Activated naive CD4-positive, alpha-beta T cell treated with anti-CD3 and anti-CD28 coated beads, Interleukin-2, amount 50 U/mL, for 24 hours (primary cell): ENCODE measurements around the gene CLEC17A.
"Not testable (repeated sequence)": the region's sequence is repeated elsewhere in the genome, so short reads cannot be mapped to it uniquely, and the experiment has no call there.

Experiments
- H3K27ac Mint-ChIP-seq: one replicate; pipeline ENCODE4 v1.8.0; 2021; ENCODE audit warnings: mild to moderate bottlenecking, mixed read lengths
- H3K27me3 Mint-ChIP-seq: one replicate; pipeline ENCODE4 v1.8.0; 2021; ENCODE audit warnings: mixed read lengths
- H3K36me3 Mint-ChIP-seq: one replicate; pipeline ENCODE4 v1.8.0; 2021; ENCODE audit warnings: mixed read lengths
- H3K4me1 Mint-ChIP-seq: one replicate; pipeline ENCODE4 v1.8.0; 2021; ENCODE audit warnings: mixed read lengths
- H3K4me3 Mint-ChIP-seq: one replicate; pipeline ENCODE4 v1.8.0; 2021; ENCODE audit warnings: mild to moderate bottlenecking, mixed read lengths
- H3K9me3 Mint-ChIP-seq: one replicate; pipeline ENCODE4 v1.8.0; 2021; ENCODE audit warnings: mixed read lengths

The CLEC17A gene, protein sequence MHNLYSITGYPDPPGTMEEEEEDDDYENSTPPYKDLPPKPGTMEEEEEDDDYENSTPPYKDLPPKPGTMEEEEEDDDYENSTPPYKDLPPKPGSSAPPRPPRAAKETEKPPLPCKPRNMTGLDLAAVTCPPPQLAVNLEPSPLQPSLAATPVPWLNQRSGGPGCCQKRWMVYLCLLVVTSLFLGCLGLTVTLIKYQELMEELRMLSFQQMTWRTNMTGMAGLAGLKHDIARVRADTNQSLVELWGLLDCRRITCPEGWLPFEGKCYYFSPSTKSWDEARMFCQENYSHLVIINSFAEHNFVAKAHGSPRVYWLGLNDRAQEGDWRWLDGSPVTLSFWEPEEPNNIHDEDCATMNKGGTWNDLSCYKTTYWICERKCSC

DNA sequence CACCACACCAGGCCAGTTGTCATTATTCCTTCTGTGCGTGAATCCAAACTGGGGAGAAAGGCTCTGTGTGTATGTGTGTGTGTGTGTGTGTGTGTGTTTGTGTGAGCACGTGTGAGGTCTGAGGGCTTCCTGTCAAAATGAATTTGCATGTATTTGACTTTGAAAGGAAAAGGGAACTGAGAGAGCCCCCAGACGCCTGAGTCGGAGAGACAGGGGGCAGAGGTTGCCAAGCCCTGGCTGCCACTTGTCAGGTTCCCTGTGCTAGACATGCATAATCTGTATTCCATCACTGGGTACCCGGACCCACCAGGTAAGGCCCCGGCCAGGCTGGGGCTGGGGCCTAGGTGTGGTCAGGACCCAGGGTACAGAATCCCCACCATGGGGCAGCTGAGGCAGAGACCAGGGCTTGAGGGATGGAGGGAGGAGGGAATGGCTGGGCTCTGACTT lies at the start of gene CLEC17A:
CLEC17A (plus strand) TSS at position 191 of the 447 bp plus-strand sequence; CDS start at position 268, 77 bp downstream.
- Mint-ChIP-seq H3K9me3 (no peaks in the 10 kb centered on the region), H3K4me3 (no peak within 1 kb of the TSS), H3K36me3 (no peaks in the 10 kb centered on the region), H3K4me1 (peaks cover 7% of the 10 kb centered on the region), H3K27me3 (peaks cover 1% of the 10 kb centered on the region), H3K27ac (peak within 1 kb of the TSS; percentile 51)

DNA sequence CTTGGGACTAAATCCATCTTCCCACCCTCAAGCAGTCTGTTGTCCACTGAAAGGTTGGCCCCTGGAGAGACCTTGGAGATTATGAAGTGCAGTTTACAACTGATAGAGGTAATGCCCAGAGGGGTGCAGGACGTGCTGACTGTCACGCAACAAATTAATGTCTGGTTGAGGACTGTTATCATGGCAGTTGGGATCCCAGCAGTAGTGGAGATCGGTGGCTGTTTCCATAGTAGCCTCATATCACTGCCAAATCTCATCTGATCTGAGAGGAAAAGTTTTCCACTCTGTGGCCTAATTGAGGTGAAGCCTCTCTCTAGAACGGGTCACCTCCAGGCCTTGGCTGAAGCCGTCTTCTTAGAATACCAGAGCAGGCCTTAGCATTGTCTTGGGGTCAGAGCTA lies 49.4 kb upstream of the CLEC17A start:
- no peak overlapping the region for H3K4me3 Mint-ChIP-seq
- no peak overlapping the region for H3K27ac Mint-ChIP-seq
- H3K9me3 Mint-ChIP-seq: no peaks in the 10 kb centered on the region

DNA sequence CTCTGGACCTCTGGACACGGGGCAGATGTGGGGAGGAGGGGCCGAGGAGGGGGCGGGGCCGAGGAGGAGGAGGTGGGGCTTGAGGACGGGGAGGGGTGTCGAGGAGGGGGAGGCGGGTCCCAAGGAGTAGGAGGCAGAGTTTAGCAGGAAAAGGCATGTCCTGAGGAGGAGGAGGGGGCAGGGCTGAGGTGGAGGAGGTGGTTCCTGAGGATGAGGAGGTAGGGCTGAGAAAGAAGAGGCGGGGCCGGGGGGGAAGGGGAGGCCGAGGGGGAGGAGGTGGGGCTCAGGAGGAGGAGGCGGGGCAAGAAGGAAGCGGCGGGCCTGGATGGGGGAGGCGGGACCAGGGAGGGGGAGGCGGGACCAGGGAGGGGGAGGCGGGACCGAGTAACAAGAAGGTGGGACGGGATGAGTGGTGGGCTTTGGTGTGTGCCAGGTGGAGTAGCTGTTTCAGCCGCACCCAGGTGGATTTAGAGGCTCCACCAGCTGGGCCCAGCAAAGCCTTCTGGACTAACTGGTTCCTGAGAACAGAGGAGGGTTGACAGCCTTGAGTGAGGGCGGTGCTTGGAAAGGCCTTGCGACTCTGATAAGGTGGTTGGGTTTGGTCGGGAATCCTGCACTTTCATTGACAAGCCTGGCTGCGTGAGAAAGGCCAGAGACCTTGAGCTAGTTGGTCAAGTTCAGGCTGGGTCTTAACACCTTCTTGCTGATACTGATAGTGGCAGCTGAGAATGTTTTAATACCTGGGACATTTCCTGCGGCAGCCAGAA lies 45.8 kb upstream of the CLEC17A start:
- no peak overlapping the region for H3K4me3 Mint-ChIP-seq
- no peaks in the 10 kb centered on the region for H3K36me3 Mint-ChIP-seq
- no peak overlapping the region for H3K27ac Mint-ChIP-seq
- H3K4me1 Mint-ChIP-seq: peaks cover 45% of the 10 kb centered on the region
- H3K9me3 Mint-ChIP-seq: no peaks in the 10 kb centered on the region
- H3K27me3 Mint-ChIP-seq: no peaks in the 10 kb centered on the region

More for the DNA sequence above, 49.4 kb upstream of the CLEC17A start:
- Mint-ChIP-seq H3K36me3 (no peaks in the 10 kb centered on the region), H3K27me3 (no peaks in the 10 kb centered on the region), H3K4me1 (peaks cover 55% of the 10 kb centered on the region)

DNA sequence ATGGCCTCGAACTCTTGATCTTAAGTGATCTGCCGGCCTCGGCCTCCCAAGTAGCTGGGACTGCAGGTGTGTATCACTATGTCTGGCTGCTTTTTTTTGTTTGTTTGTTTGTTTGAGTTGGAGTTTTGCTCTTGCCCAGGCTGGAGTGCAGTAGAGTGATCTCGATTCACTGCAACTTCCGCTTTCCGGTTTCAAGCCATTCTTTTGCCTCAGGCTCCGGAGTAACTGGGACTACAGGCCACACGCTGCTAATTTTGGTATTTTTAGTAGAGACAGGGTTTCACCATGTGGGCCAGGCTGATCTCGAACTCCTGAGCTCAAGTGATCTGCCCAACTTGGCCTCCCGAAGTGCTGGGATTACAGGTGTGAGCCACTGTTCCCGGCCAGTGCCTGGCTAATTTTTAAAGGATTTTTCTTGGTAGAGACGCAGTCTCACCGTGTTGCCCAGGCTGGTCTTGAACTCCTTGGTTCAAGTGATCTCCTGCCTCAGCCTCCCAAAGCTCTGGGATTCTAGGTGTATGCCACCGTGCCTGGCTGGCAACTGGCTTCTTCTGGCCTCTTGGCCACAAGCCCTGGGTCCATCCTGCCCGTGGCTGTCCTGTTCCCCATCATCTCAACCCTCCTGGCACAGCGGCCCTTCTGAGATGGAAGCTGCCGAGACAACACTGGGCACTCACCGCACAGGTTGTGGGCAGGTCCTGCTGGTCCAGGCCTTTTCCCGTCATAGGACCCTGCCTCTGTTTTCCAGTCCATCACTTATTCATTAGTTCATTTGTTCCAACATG lies 42.0 kb upstream of the CLEC17A start:
- Mint-ChIP-seq H3K4me1 (peaks cover 39% of the 10 kb centered on the region), H3K9me3 (no peaks in the 10 kb centered on the region), H3K27me3 (no peaks in the 10 kb centered on the region), H3K4me3 (no peak overlapping the region), H3K36me3 (no peaks in the 10 kb centered on the region), H3K27ac (peak overlapping the region; percentile 12)

DNA sequence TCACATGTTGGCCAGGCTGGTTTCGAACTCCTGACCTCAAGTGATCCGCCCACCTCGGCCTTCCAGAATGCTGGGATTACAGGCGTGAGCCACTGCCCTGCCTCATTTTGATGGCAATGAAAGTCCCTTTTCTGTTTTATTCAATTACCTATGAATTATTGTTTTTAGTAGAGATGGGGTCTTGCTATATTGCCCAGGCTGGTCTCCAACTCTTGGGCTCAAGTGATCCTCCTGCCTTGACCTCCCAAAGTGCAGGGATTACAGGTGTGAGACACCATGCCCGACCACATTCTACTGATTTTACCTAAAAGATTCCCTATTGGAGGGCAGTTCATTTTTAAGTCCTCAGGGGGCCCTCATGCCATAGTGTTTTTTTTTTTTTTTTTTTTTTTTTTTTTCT lies 40.9 kb upstream of the CLEC17A start:
- not testable (repeated sequence) for H3K9me3 Mint-ChIP-seq, H3K36me3 Mint-ChIP-seq, H3K27ac Mint-ChIP-seq, H3K4me3 Mint-ChIP-seq, H3K27me3 Mint-ChIP-seq
- peaks cover 33% of the 10 kb centered on the region for H3K4me1 Mint-ChIP-seq

DNA sequence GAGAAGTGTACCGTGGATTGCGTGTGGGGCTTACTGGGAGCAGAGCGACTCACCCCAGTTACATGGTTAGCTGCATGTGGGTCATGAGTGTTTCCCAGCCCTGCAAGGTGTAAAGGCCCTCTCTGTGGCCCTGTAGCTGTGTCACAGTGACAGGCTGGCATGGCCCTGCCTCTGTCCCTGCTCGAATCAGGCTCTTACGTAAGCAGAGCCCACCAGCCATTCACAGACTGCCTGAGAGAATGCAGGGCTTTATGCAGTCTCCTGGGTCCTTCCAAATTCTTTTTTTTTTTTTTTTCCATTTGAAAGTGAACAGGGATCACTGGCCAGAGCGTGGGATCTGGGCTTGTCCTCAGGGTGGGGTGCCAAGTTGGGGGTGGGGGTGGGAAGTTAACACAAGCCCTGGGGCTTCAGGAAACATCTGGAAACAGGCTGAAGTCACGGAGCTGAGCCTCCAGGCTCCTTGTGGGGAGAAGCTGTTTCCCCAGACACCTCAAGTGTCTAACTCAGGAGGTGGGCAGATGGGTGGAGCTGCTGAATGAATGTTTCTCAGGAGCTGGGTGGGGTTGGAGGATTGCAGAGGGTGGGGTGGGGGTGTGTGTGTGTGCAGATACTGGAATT lies 40.1 kb upstream of the CLEC17A start:
- Mint-ChIP-seq H3K27me3 (no peaks in the 10 kb centered on the region), H3K9me3 (no peaks in the 10 kb centered on the region), H3K4me3 (no peak overlapping the region), H3K36me3 (no peaks in the 10 kb centered on the region), H3K4me1 (peaks cover 25% of the 10 kb centered on the region), H3K27ac (no peak overlapping the region)

DNA sequence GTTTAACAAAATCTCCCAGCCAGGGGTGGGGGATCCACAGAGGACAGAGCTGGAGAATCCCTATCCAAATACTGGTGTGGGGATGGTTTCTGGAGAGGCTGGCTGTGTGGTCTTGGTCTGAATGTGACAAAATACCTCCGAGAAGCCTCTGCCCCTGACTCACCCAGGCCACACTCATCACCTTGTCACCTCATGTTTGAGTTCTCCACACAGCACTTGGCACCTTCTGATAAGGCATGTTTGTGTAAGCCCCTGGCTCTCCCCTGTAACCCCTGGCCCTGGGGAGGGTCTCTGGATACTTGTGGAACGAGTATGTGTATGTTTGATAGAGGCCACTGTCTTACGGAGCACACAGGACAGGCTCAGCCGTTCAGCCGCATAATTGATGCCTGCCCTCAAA lies 38.8 kb upstream of the CLEC17A start:
- Mint-ChIP-seq H3K9me3 (no peaks in the 10 kb centered on the region), H3K4me3 (no peak overlapping the region), H3K27me3 (no peaks in the 10 kb centered on the region), H3K36me3 (no peaks in the 10 kb centered on the region), H3K27ac (no peak overlapping the region), H3K4me1 (peaks cover 21% of the 10 kb centered on the region)

DNA sequence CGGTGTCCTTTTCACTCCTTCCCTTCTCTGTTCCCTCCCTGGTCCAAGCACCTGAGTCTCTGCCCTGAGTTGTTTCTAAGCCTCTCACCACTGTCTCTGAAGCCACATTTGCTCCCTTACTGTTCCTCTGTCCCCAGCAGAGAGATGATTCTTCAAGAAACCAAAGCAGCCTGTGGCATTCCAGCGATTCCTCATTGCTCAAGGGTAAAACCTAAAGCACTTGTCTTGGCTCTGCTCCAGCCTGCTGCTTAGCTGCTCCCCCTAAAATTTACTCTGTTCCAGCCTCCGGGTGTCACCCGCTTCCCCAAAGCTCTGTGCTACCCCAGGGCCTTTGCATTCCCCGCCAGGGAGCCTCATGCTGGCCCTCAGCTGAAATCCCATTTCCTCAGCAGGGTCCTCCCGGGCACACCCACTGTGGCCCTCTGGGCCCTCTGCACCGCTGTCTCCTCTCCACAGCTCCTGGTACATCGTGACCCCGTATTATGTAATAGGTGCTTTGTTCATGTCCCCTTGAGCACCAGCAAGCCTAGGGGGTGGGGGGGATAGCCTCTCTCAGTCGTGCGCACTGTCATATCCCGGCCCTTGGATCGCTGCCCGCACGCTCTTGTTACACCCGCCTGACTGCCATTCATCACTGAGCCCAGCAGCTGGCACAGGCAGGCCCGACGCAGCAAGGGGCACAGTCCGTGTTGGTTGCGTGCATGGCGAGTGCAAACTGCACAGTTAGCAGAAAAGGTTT lies 37.7 kb upstream of the CLEC17A start:
- peaks cover 19% of the 10 kb centered on the region for H3K4me1 Mint-ChIP-seq
- H3K36me3 Mint-ChIP-seq: peaks cover 3% of the 10 kb centered on the region
- H3K4me3 Mint-ChIP-seq: no peak overlapping the region
- H3K9me3 Mint-ChIP-seq: no peaks in the 10 kb centered on the region
- H3K27me3 Mint-ChIP-seq: no peaks in the 10 kb centered on the region
- H3K27ac Mint-ChIP-seq: peak overlapping the region; percentile 84

DNA sequence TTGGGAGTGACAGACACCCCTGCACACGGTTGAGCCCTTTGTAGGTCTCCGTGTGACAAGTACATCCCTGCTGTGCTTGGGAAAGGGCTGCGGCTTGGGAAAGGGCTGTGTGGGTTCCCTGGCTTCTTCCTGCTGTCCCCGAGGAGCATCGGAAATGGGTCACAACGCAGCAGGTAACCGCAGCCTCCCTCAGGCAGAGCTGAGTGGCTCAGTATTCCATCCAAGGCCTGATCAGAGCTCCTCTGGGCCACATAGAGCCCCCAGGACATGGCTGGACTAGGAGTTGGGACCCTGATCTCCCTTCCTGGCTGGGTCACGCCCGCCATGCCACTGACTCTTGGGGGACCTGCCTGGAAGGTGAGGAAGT lies 37.2 kb upstream of the CLEC17A start:
- H3K4me3 Mint-ChIP-seq: no peak overlapping the region
- no peaks in the 10 kb centered on the region for H3K27me3 Mint-ChIP-seq
- no peak overlapping the region for H3K27ac Mint-ChIP-seq
- no peaks in the 10 kb centered on the region for H3K9me3 Mint-ChIP-seq
- peaks cover 24% of the 10 kb centered on the region for H3K4me1 Mint-ChIP-seq
- peaks cover 3% of the 10 kb centered on the region for H3K36me3 Mint-ChIP-seq

DNA sequence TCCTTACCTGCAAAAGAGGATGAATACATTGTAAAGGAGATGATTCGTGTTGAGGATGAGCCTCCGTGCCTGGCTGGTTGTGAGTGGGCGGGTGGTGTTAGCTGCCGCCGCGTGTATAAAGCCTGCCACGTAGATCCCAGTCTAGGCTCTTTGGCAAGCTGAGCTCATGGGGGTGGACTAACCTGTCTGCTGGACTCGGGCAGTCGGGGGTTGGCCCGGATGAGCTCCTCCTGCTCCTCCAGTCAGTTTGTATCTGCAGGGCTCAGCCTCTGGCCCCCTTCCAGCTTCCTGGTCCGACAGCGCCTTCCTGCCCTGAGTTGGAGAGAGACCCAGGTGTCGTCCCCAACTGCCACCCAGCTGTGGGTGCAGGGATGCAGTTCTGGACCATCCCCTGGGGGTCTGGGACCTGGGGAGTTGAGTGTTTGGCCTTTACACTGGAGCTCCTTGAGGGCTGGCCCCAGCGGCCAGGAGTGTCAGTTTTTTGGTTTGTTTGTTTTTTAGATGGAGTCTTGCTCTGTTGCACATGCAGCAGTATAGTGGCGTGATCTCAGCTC lies 32.6 kb upstream of the CLEC17A start:
- H3K27me3 Mint-ChIP-seq: no peaks in the 10 kb centered on the region
- H3K27ac Mint-ChIP-seq: peak overlapping the region; percentile 84
- H3K36me3 Mint-ChIP-seq: peaks cover 3% of the 10 kb centered on the region
- H3K4me1 Mint-ChIP-seq: peaks cover 46% of the 10 kb centered on the region
- no peaks in the 10 kb centered on the region for H3K9me3 Mint-ChIP-seq
- no peak overlapping the region for H3K4me3 Mint-ChIP-seq

DNA sequence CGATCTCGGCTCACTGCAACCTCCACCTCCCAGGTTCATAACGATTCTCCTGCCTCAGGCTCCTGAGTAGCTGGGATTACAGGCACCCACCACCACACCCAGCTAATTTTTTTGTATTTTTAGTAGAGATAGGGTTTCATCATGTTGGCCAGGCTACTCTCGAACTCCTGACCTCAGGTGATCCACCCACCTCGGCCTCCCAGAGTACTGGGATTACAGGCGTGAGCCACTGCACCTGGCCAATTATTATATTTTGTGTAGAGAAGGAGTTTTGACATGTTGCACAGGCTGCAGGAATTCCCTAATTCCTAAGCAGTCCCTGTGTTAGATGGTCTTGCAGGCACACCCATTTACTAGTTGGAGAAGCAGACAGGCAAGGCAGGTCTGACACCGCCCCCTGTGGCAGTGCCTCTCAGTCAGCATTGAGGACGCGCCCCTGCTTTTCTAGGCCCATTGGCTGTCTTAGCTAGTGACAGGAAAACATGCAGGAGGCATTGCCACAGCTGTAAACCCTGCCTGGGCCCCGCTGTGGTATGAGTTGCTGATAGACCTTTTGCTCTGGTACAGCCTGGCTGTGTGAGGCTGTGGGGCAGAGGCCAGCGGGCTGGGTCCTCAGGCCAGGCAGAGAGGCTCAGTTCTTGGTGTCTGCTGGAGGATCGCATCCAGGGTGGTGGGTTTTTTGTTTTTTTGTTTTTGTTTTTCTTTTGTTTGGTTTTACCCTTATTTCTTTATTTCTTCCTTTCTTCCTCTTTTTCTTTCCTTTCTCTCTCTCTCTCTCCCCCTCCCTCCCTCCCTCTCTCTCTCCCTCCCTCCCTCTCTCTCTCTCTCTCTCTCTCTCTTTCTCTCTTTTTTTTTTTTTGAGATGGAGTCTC lies 31.5 kb upstream of the CLEC17A start:
- not testable (repeated sequence) for H3K4me3 Mint-ChIP-seq, H3K27me3 Mint-ChIP-seq, H3K9me3 Mint-ChIP-seq, H3K36me3 Mint-ChIP-seq
- H3K27ac Mint-ChIP-seq: peak overlapping the region; percentile 76
- H3K4me1 Mint-ChIP-seq: peaks cover 54% of the 10 kb centered on the region

DNA sequence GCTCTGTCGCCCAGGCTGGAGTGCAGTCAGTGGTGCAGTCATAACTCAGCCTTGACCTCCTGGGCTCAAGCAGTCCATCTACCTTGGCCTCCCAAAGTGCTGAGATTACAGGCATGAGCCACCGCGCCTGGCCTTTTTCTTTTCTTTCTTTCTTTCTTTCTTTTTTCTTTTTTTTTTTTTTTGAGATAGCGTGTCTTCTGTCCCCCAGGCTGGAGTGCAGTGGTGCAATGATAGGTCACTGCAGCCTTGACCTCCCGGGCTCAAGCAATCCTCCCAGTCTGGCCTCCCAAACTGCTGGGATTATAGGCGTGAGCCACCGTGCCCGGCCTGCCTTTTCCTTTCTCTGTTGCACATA lies 30.9 kb upstream of the CLEC17A start:
- peaks cover 58% of the 10 kb centered on the region for H3K4me1 Mint-ChIP-seq
- not testable (repeated sequence) for H3K4me3 Mint-ChIP-seq

DNA sequence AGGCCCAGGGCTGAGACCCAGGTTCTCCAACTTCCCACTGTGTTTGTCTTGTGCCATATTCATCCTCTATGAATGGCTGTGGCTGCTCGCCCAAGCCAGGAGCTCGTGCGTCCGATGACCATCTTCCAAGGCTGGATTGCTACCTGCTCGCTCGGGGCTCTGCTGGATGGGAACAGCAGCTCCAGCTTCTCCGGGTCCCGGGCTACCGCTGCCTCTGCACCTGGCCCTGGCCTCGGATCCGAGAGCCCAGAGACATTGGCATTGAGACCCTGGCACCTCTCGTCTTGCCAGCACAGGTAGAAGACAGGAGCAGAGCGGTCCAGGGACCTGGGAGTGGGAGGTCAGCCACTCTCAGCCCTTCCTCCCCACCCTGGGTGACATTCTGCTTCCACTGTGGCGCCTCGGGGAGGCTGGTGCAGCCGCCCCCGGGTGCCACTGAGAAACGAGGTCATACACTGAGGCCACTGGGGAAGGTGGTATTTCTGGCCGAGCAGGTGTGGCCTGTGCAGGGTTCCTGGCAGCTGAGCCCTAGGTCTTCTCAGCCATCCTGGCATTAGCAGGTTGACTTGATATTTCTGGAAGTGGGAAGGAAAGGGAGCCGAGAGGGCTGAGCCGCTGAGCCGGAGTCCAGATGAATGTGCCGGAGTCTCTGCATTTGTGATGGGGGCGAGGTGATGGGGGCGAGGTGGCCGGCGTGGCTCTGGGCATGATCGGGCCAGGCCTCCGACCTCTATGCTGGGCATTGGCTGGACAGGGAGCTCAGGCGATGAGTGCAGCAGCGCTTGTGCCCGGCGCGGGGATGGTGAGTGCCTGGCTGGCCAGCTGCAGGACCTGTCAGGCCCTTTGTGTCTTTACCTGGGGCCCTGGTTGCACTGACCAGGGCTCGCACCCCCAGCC lies 29.6 kb upstream of the CLEC17A start:
- Mint-ChIP-seq H3K36me3 (peaks cover 3% of the 10 kb centered on the region), H3K27me3 (no peaks in the 10 kb centered on the region), H3K4me3 (no peak overlapping the region), H3K9me3 (no peaks in the 10 kb centered on the region), H3K27ac (peak overlapping the region; percentile 30), H3K4me1 (peaks cover 60% of the 10 kb centered on the region)

More for the DNA sequence above, 30.9 kb upstream of the CLEC17A start:
- peak overlapping the region; percentile 76 for H3K27ac Mint-ChIP-seq
- H3K27me3 Mint-ChIP-seq, H3K9me3 Mint-ChIP-seq, H3K36me3 Mint-ChIP-seq: not testable (repeated sequence)
